ENCODE data around the gene SON. TPM values are rescaled to one million over a fixed set of nuclear protein-coding genes. Genes with fewer than 3 reads are reported as not detected.

SON gene
- polyA plus RNA-seq, 3 donors: 322 to 376 (median 360) TPM

GRCh38 chr21:33540711-33541104 lies 2.1 kb upstream of the SON start:
- no peak for DNase-seq (ENCODE audit: extremely low read depth in 1 of 11, low read depth in 9 of 11, low spot score in 4 of 11)

DNA sequence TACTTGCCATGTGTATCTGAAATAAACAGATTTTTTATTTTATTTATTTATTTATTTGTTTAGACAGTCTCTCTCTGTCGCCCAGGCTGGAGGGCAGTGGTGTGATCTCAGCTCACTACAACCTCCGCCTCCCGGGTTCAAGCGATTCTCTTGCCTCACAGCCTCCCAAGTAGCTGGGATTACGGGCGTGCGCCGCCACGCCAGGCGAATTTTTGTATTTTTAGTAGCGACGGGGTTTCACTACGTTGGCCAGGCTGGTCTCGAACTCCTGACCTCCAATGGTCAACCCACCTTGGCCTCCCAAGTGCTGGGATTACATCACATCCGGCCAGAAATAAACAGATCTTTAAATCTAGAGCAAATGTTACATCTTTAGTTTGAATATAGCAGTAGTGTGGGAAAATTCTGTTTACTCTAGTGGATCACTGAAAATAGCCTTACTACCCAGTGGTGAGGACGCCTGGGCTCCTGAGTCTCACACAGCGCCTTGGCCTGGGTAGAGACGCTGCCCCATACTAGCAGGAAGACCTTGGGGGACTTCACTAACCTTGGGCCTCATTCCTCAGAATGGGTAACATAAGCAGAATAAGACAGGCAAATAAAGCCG lies 1.6 kb upstream of the SON start:
- peak in 1 of 11 donors; percentile 2 for DNase-seq (ENCODE audit: extremely low read depth in 1 of 11, low read depth in 9 of 11, low spot score in 4 of 11)

GRCh38 chr21:33541756-33542639 lies 840 bp upstream of the SON start, which contains the start of gene GART:
TSS of gene GART (minus strand) at chr21:33542117. CDS start at chr21:33539315, 2,802 bp downstream.
- DNase-seq (ENCODE audit: extremely low read depth in 1 of 11, low read depth in 9 of 11, low spot score in 4 of 11): peak; percentile 46 to 78 (median 72)

- DNase-seq (ENCODE audit: extremely low read depth in 1 of 11, low read depth in 9 of 11, low spot score in 4 of 11): peak in 5 of 11 donors; percentile 3 to 50 (median 45)
Observed at GRCh38 chr21:33543505-33544129, 779 bp downstream of the SON start.

DNA sequence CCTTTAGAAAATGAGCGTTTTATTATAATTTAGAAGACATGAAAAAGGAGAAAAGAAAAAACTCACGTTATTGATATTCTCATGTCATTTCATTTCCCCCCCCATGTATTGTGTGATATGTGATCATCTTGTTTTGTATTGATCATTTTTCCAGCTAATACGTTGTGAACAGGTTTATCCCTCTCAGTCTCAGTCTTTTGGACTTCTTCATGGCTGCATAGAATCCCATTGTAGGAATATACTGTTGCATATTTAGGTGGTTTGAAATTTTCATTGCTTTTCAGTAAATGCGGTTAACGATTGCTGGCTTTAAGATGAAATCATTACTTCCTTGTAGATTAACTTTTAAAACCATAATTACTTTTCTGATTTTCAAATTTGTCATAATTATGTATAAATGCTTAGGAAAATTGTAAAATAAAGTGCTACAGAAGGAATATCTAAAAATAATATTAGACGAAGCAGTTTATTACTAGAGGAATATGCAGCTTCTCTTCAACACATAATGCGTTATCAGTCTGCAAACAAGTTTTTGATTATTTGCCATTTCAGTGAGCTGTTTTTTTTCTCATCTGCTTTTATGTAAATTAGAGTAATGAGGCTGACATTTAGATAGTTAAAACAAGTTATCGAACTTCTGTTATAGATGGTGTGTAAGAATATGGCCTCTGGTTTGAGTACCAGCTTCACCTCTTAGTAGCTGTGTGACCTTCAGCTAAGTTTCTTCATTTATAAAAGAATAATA lies 1.8 kb downstream of the SON start:
- DNase-seq (ENCODE audit: extremely low read depth in 1 of 11, low read depth in 9 of 11, low spot score in 4 of 11): no peak

DNA sequence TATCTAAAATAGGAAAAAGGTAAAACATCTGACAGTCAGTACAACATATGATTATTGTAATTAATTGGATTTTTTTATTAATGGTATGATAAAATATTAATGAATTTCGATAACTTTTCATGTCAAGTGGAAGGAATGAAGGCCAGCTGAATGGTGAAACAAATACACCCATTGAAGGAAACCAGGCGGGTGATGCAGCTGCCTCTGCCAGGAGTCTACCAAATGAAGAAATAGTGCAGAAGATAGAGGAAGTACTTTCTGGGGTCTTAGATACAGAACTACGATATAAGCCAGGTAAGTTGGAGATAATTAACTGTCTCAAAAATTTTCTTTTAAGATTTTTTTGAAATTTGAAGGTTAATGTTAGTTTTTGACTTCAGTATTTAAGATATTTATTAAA lies 3.2 kb downstream of the SON start:
- DNase-seq (ENCODE audit: extremely low read depth in 1 of 11, low read depth in 9 of 11, low spot score in 4 of 11): no peak

DNA sequence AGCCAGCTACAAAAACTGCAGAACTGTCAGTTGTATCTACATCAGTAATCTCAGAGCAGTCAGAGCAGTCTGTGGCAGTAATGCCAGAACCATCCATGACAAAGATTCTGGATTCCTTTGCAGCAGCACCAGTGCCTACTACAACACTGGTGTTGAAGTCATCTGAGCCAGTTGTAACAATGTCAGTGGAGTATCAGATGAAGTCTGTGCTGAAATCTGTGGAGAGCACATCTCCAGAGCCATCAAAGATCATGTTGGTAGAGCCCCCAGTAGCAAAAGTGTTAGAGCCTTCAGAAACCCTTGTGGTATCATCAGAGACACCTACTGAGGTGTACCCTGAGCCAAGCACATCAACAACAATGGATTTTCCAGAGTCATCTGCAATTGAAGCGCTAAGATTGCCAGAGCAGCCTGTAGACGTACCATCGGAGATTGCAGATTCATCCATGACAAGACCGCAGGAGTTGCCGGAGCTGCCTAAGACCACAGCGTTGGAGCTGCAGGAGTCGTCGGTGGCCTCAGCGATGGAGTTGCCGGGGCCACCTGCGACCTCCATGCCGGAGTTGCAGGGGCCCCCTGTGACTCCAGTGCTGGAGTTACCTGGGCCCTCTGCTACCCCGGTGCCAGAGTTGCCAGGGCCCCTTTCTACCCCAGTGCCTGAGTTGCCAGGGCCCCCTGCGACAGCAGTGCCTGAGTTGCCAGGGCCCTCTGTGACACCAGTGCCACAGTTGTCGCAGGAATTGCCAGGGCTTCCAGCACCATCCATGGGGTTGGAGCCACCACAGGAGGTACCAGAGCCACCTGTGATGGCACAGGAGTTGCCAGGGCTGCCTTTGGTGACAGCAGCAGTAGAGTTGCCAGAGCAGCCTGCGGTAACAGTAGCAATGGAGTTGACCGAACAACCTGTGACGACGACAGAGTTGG lies 7.3 kb downstream of the SON start:
- DNase-seq (ENCODE audit: extremely low read depth in 1 of 11, low read depth in 9 of 11, low spot score in 4 of 11): no peak

- DNase-seq (ENCODE audit: extremely low read depth in 1 of 11, low read depth in 9 of 11, low spot score in 4 of 11): no peak
Observed at GRCh38 chr21:33550772-33551660, 8.2 kb downstream of the SON start.

GRCh38 chr21:33551664-33552063 lies 8.8 kb downstream of the SON start:
- DNase-seq (ENCODE audit: extremely low read depth in 1 of 11, low read depth in 9 of 11, low spot score in 4 of 11): no peak

DNA sequence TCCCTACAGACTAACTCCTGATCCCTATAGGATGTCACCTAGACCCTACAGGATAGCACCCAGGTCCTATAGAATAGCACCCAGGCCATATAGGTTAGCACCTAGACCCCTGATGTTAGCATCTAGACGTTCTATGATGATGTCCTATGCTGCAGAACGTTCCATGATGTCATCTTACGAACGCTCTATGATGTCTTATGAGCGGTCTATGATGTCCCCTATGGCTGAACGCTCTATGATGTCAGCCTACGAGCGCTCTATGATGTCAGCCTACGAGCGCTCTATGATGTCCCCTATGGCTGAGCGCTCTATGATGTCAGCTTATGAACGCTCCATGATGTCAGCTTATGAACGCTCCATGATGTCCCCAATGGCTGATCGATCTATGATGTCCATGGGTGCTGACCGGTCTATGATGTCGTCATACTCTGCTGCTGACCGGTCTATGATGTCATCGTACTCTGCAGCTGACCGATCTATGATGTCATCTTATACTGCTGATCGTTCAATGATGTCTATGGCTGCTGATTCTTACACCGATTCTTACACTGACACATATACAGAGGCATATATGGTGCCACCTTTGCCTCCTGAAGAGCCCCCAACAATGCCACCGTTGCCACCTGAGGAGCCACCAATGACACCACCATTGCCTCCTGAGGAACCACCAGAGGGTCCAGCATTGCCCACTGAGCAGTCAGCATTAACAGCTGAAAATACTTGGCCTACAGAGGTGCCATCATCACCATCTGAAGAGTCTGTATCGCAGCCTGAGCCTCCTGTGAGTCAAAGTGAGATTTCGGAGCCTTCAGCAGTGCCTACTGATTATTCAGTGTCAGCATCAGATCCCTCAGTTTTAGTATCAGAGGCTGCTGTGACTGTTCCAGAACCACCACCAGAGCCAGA lies 9.5 kb downstream of the SON start:
- DNase-seq (ENCODE audit: extremely low read depth in 1 of 11, low read depth in 9 of 11, low spot score in 4 of 11): no peak

DNA sequence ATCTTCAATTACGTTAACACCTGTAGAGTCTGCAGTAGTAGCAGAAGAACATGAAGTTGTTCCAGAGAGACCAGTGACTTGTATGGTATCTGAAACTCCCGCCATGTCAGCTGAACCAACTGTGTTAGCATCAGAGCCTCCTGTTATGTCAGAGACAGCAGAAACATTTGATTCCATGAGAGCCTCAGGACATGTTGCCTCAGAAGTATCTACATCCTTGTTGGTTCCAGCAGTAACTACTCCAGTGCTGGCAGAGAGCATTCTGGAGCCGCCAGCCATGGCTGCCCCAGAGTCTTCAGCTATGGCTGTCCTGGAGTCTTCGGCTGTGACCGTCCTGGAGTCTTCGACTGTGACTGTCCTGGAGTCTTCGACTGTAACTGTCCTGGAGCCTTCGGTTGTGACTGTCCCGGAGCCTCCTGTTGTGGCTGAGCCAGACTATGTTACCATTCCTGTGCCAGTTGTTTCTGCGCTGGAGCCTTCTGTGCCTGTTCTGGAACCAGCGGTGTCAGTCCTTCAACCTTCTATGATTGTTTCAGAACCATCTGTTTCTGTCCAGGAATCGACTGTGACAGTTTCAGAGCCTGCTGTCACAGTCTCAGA lies 10.3 kb downstream of the SON start:
- DNase-seq (ENCODE audit: extremely low read depth in 1 of 11, low read depth in 9 of 11, low spot score in 4 of 11): no peak

GRCh38 chr21:33554236-33554981 lies 11.6 kb downstream of the SON start:
- DNase-seq (ENCODE audit: extremely low read depth in 1 of 11, low read depth in 9 of 11, low spot score in 4 of 11): no peak

GRCh38 chr21:33554982-33555344 lies 12.1 kb downstream of the SON start:
- DNase-seq (ENCODE audit: extremely low read depth in 1 of 11, low read depth in 9 of 11, low spot score in 4 of 11): no peak

GRCh38 chr21:33557447-33557846 lies 14.6 kb downstream of the SON start:
- no peak for DNase-seq (ENCODE audit: extremely low read depth in 1 of 11, low read depth in 9 of 11, low spot score in 4 of 11)

- DNase-seq (ENCODE audit: extremely low read depth in 1 of 11, low read depth in 9 of 11, low spot score in 4 of 11): no peak
Observed at GRCh38 chr21:33558777-33559421, 16.1 kb downstream of the SON start.
